ENCODE measurements around the gene EGFLAM. TPM values are rescaled to one million over a fixed set of nuclear protein-coding genes. Genes with fewer than 3 reads are reported as not detected.

EGFLAM gene
- total and polyA plus RNA-seq, 9 of the 15 experiments (the other 6 are each of a cell fraction or from before 2014, with no cell fraction given), result 0.09 to 2.5 (median 1.0) TPM

- no peak for TF ChIP-seq ZNF318 (IDR thresholded peaks at IDR 0.05; ENCODE audit: borderline replicate concordance in 1 of 2, low read depth in 1 of 2)
These were observed 26.0 kb downstream of the EGFLAM start (continued) for GRCh38 chr5:38284384-38284783.

GRCh38 chr5:38285226-38285625, 26.9 kb downstream of the EGFLAM start:
- Histone ChIP-seq H3K27ac (ENCODE audit: extremely low read depth, low read depth, low read length) (no peak overlapping the region), H2AFZ (ENCODE audit: low read depth, low read length) (no peak overlapping the region), H3K4me1 (replicated peaks in 1 of 2; ENCODE audit: control insufficient read depth in 2 of 2, insufficient read depth in 2 of 2, low read length in 2 of 2) (peaks cover 0 to 1% of the 10 kb centered on the region in 2 experiments; a peak in 2 of 5 replicates), H4K20me1 (replicated peaks; ENCODE audit: control insufficient read depth, insufficient read depth, low read length) (no peaks in the 10 kb centered on the region), H3K9me1 (ENCODE audit: control insufficient read depth, insufficient read depth, low read length) (no peaks in the 10 kb centered on the region), H3K9ac (ENCODE audit: insufficient read depth in 1 of 2, low read depth in 2 of 2, low read length in 2 of 2) (no peak overlapping the region), H3K27me3 (ENCODE audit: control insufficient read depth in 2 of 2, insufficient read depth in 2 of 2, low read length in 2 of 2) (no peaks in the 10 kb centered on the region), H3K79me2 (ENCODE audit: control insufficient read depth, insufficient read depth, low read length) (peaks cover 14% of the 10 kb centered on the region; the same call in 1 of the 3 replicates), H3K4me2 (ENCODE audit: insufficient read depth, low read length) (no peak overlapping the region), H3K9me3 (replicated peaks; ENCODE audit: control insufficient read depth, insufficient read depth, low read depth, low read length) (no peaks in the 10 kb centered on the region), H3K36me3 (ENCODE audit: control insufficient read depth, insufficient read depth, low read length) (no peaks in the 10 kb centered on the region), H3K4me3 (no peak overlapping the region)
- no peak for ATAC-seq
- no peak for FAIRE-seq
- in situ Hi-C loops (cut with MboI), result no loop called here
- 36% methylated on average over 2 of the region's 2 CpGs for WGBS (ENCODE audit: insufficient coverage, low coverage, missing lambda C conversion rate)
- CTCF ChIA-PET (ENCODE audit: low intra/inter-chr PET ratio), result no interaction called here
- BruUV-seq (replicated peaks), result no TSS peak
- no peak for DNase-seq (ENCODE audit: extremely low read depth in 1 of 4, low spot score in 3 of 4)
- intact Hi-C loops (cut with micrococcal nuclease), result no loop called here
- TF ChIP-seq GATA2 (CRISPR knock-in tag; IDR thresholded peaks at IDR 0.05) (no peak), TFE3 (CRISPR knock-in tag; IDR thresholded peaks at IDR 0.05) (0 out of 2 replicates have a peak, but pooled peaks have one; percentile 23), HLTF (IDR thresholded peaks at IDR 0.05) (no peak), PKNOX1 (IDR thresholded peaks at IDR 0.05) (no peak)
- POLR2A ChIA-PET, result no interaction called here

Measured in K562 (cell line).